C4-2B (cell line): ENCODE measurements around the gene IL17REL.

ENCODE experiments used
- H3K27ac ChIP-seq: fragments of 450-650 bp; 2 replicates; pipeline ENCODE4 v1.5.1; 2017
- ZFX ChIP-seq: fragments of 450-650 bp; IDR thresholded peaks from 2 replicates; pipeline ENCODE4 v1.6.1; 2017
- TF ChIP-seq, protein P1 (sequence below): fragments of 450-650 bp; conservative IDR thresholded peaks from 2 replicates; pipeline ENCODE4 v1.5.1; 2017; ENCODE audit warnings: mild to moderate bottlenecking

IL17REL gene

GRCh38 chr22:49968831-49969661 lies 43.5 kb downstream of the IL17REL start:
- H3K27ac ChIP-seq: no peak overlapping the region
- TF ChIP-seq, protein P1, sequence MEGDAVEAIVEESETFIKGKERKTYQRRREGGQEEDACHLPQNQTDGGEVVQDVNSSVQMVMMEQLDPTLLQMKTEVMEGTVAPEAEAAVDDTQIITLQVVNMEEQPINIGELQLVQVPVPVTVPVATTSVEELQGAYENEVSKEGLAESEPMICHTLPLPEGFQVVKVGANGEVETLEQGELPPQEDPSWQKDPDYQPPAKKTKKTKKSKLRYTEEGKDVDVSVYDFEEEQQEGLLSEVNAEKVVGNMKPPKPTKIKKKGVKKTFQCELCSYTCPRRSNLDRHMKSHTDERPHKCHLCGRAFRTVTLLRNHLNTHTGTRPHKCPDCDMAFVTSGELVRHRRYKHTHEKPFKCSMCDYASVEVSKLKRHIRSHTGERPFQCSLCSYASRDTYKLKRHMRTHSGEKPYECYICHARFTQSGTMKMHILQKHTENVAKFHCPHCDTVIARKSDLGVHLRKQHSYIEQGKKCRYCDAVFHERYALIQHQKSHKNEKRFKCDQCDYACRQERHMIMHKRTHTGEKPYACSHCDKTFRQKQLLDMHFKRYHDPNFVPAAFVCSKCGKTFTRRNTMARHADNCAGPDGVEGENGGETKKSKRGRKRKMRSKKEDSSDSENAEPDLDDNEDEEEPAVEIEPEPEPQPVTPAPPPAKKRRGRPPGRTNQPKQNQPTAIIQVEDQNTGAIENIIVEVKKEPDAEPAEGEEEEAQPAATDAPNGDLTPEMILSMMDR: no peak
- no peak for TF ChIP-seq ZFX

- H3K27ac ChIP-seq: no peak overlapping the region
- TF ChIP-seq, protein P1: no peak
Measured at GRCh38 chr22:49968313-49968830, 44.2 kb downstream of the IL17REL start.

DNA sequence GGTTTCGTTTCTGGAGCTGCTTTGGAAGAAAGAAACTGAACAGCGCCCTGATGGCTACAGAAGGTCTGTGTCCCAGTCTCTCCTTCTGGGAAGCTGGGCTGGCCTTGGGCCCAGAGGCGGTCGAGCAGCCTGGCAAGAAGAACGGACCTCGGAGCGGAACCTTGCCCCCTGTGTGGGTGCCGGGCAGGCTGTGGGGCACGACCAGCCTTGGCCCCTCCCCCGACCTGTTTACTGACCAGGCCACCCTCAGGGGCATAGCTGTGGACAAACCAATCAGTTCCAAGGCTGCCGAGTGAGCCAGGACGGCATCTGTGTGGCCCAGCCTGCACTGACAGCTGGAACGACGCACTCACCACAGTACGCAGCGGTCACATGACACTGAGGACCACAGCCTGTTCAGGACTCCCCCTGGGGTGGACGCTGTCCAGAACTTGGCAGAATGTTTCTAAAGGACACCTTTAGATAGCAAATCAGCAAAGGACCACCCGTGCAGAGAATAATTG lies 44.8 kb downstream of the IL17REL start:
- TF ChIP-seq, protein P1: no peak
- TF ChIP-seq ZFX: no peak
- H3K27ac ChIP-seq: no peak overlapping the region

GRCh38 chr22:49966774-49967705 lies 45.5 kb downstream of the IL17REL start:
- no peak for TF ChIP-seq ZFX
- TF ChIP-seq, protein P1: no peak
- no peak overlapping the region for H3K27ac ChIP-seq

DNA sequence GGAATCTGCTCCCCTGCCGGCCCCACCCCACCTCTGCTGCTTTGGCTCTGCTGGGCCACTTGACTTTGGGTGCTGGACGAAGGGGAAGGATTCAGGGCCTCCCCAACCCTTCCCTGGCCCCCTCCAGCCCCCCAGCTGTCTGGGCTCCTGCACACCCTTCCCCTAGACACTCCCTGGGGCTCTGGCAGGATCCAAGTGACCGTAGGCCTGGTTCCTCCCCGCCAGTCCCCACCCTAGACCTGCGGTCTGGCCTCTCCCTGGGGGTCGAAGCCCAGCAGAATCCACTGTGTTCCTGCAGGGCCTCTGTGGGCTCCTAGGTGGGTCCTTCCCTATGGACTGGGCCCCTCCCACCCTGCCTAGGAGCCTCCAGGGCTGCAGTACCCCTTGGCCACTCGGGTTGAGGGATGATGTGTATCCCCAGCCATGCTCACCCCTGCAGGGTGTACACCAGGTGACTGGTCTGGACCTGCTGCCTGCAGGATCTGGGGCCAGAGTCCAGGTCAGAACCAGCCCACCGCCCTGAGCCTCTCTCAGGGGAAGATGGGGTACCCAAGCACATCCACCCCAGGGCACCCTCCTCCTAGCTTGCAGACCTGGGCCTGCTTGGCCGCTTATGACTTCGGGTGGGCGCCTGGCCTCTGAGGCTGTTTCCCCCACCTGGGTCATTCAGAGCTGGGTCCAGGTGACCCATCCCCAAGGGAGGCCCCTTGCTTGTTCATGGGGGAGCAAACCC lies 46.4 kb downstream of the IL17REL start:
- no peak overlapping the region for H3K27ac ChIP-seq
- TF ChIP-seq, protein P1: no peak

DNA sequence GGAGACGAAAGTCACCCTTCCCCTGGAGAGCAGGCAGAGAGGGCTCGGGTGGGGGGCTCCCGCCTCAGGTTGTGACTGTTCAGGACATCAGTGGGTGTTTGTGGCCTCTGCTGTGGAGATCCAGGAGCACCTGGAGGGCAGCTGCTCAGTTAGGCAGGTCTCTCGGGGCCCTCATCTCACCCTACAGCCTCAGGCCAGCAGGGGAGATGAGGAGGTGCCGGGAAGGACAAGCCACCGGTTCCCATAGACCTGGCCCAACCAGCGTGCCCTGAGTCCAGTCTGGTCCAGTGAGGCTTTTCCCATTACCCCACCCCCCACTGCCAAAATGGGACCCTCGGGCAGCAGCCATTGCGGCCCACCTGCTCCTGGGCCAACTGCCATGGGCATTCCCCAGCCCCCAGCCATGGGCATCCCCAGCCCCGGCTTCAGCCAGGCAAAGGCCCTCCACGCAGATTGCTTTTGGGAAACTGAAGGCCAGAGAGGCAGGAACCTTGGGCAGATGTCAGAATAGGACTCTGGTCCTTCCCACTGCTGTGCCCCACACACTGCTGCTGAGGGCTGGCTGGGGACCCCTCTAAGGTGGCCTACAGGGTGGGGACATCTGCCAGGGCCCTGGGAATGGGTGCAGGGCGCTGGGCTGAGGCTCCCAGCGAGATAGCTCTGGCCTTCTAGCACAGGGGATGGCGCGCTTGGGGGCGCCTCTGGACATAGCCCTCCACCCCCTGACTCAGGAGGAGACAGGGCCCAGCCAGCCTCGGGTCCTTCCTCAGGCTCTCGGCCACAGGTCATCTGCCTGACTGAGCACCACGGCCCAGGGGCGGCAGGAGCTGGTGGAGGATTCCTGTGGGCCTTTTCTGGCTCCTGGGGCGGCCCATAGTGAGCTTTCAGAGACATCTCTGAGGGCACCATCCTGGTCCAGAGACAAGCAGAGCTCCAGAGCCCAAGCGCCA lies 47.2 kb downstream of the IL17REL start:
- TF ChIP-seq, protein P1: no peak
- TF ChIP-seq ZFX: no peak
- no peak overlapping the region for H3K27ac ChIP-seq
